Astrocyte of the cerebellum (primary cell): ENCODE results near the gene AP1AR.

Experiments
- DNase-seq: peaks from one replicate; pipeline ENCODE4 v3.0.0-alpha.2; 2011; ENCODE audit warnings: low read depth
- H3K4me3 ChIP-seq: 2 replicates; pipeline ENCODE4 v1.5.1; 2011; ENCODE audit warnings: mild to moderate bottlenecking, low read depth, low read length, moderate library complexity
- in situ Hi-C: cut with HindIII; loops from 2 replicates; pipeline ENCODE4 v1.10.0; 2017; ENCODE audit warnings: low sequenced_read_pairs
- TF ChIP-seq, protein P1 (sequence below): IDR thresholded peaks from 2 replicates; pipeline ENCODE4 v1.5.1; 2012; ENCODE audit warnings: low read length, low read depth, moderate library complexity, mild to moderate bottlenecking; ENCODE audit errors: missing control alignments

AP1AR gene

DNA sequence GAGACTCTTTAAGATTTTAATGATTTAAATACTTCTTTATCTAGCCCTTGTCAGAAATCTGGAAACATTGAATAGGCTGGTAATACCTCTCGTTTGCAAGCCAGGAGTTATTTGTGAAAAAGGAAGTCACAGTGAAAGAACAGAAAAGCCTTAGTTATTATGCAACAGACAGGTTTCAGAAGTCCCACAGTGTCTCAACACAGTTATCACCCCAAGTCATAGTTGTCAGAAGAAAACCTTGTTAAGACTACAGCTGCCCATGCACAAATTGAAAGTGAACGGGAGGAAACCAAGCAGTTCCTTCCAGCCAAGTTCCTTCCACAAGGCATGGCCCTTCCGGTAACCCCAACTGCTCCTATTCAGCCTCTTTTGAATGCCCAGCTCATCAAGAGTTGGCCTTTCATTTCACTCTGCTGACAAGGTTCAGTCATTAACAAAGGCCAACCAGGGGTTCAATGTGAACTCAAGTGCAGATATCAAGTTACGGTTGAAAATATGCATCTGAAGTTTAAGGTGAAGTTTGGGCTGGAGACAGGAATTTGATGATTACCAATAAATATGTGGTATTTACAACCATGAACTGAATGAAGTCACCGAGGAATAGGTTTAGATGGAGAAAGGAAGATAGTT lies 81.1 kb downstream of the AP1AR start:
- in situ Hi-C loops, result no loop called here
- TF ChIP-seq, protein P1, sequence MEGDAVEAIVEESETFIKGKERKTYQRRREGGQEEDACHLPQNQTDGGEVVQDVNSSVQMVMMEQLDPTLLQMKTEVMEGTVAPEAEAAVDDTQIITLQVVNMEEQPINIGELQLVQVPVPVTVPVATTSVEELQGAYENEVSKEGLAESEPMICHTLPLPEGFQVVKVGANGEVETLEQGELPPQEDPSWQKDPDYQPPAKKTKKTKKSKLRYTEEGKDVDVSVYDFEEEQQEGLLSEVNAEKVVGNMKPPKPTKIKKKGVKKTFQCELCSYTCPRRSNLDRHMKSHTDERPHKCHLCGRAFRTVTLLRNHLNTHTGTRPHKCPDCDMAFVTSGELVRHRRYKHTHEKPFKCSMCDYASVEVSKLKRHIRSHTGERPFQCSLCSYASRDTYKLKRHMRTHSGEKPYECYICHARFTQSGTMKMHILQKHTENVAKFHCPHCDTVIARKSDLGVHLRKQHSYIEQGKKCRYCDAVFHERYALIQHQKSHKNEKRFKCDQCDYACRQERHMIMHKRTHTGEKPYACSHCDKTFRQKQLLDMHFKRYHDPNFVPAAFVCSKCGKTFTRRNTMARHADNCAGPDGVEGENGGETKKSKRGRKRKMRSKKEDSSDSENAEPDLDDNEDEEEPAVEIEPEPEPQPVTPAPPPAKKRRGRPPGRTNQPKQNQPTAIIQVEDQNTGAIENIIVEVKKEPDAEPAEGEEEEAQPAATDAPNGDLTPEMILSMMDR, result no peak
- no peak overlapping the region for H3K4me3 ChIP-seq
- DNase-seq, result no peak

DNA sequence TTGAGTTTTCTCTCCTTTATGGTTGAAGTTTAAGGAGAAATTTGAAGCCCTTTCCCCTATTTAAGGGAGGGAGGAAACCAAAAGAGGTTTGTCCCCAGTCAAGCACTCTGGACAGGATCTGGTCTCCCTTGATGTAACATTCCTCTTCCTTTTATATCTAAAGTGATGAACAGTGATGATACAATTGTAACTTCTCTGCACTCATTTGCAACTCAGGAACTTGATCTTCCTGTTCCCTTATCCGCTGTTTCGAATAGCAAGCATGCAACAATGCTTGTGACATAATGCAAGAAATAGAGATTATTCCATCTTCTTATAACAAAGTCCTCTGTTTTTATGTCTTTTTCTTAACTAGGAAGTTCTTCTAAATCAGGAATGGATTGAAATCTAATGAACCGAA lies 83.9 kb downstream of the AP1AR start:
- TF ChIP-seq, protein P1, result no peak
- in situ Hi-C loops, result no loop called here
- no peak for DNase-seq
- no peak overlapping the region for H3K4me3 ChIP-seq

DNA sequence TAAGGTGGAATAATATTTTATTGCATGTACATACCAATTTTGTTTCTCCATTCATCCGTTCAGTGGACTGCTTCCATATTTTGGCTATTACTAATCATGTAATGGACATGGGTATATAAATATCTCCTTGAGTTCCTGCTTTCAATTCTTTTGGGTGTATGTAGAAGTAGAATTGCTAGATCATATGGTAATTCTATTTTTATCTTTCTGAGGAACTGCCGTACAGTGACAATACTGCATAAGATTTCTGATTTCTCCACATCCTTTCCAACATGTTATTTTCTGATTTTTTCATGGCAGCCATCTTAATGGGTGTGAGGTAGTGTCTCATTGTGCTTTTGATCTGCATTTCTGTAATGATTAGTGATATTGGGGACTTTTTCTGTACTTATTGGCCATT lies 84.8 kb downstream of the AP1AR start:
- TF ChIP-seq, protein P1, result no peak
- DNase-seq, result no peak
- in situ Hi-C loops, result no loop called here

DNA sequence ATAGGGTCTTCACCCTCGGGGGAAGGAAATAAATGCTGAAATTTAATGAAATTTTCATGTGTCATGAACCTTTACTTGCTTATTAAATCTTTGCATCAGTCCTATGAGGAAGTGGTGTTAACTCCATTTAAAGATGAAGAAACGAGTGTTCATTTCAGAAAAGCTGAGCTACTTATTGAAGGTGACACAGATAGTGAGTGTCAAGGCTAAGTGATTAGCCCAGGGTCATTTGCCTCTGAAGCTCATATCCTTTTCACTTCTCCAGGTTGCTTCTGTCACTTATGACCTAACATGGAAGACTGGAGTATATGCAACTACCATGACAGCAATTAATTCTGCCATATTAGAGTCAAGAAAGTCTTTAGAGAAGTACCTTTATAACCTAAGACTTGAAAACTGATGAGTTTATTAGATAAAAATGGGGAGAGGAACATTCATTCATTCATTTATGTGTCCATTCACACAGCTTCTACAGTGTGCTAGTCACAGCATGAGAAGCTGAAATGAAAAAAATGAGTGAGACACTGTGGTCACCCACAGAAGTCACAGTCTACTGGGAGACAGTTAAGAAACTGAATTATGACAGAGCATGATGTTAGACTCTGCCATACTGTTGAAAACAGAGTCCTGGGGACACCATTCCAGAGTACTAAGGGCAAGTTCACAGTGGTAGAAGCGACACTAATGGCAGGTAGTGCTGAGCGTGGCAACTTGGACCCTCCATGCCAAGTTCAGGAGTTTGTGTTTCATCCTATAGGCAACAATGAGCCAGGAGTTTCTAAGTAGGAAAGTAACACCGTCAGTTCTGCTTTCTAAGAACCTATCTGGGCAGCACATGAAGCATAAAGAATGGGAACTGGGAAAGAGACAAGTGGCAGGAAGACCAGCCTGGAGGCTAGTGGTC lies 86.9 kb downstream of the AP1AR start:
- TF ChIP-seq, protein P1, result no peak
- DNase-seq, result no peak
- no peak overlapping the region for H3K4me3 ChIP-seq
- in situ Hi-C loops, result no loop called here

More for the DNA sequence above, 84.8 kb downstream of the AP1AR start:
- H3K4me3 ChIP-seq, result no peak overlapping the region
